HUDEP-2 (cell line): ENCODE results near the gene NMB.
"Not testable (repeated sequence)": the region's sequence is repeated elsewhere in the genome, so short reads cannot be mapped to it uniquely, and the experiment has no call there.

Source experiments
- DNase-seq, 76 experiments: peaks; one replicate each; lab custom pipeline; 2025; ENCODE audit not compliant: unreplicated experiment in 76 of 76; lab: John Stamatoyannopoulos, UW

The NMB gene

GRCh38 chr15:84658080-84658787 is at the start of gene NMB:
Gene NMB, minus strand, starts transcription at chr15:84658199. Its CDS starts 47 bp downstream, at chr15:84658152.
- DNase-seq: peak in 74 of 76 experiments; percentile 15 to 87 (median 77)

GRCh38 chr15:84703808-84704207 is 45.8 kb upstream of the NMB start:
- no peak for DNase-seq

- DNase-seq: no peak
Observed at GRCh38 chr15:84702961-84703482, 45.0 kb upstream of the NMB start.

GRCh38 chr15:84699538-84700191 is 41.7 kb upstream of the NMB start:
- DNase-seq: no peak

- DNase-seq: no peak
Observed at GRCh38 chr15:84697236-84697990, 39.4 kb upstream of the NMB start.

- no peak for DNase-seq
Observed at GRCh38 chr15:84696757-84697156, 38.8 kb upstream of the NMB start.

GRCh38 chr15:84690342-84690741 is 32.3 kb upstream of the NMB start:
- no peak for DNase-seq

GRCh38 chr15:84689858-84690257 is 31.9 kb upstream of the NMB start:
- DNase-seq: no peak

- not testable (repeated sequence) for DNase-seq
Observed at GRCh38 chr15:84686446-84686845, 28.4 kb upstream of the NMB start.

GRCh38 chr15:84685304-84685703 is 27.3 kb upstream of the NMB start:
- peak in 33 of 76 experiments; percentile 1 to 50 (median 15) for DNase-seq

- peak in 1 of 76 experiments; percentile 7 for DNase-seq
Observed at GRCh38 chr15:84684092-84684491, 26.1 kb upstream of the NMB start.

GRCh38 chr15:84681831-84682230 is 23.8 kb upstream of the NMB start:
- no peak for DNase-seq

GRCh38 chr15:84671211-84671610 is 13.2 kb upstream of the NMB start:
- no peak for DNase-seq

GRCh38 chr15:84669726-84670125 is 11.7 kb upstream of the NMB start:
- DNase-seq: no peak

- no peak for DNase-seq
Observed at GRCh38 chr15:84668221-84668982, 10.4 kb upstream of the NMB start.

GRCh38 chr15:84666373-84666772 is 8.4 kb upstream of the NMB start:
- no peak for DNase-seq

- DNase-seq: no peak
Observed at GRCh38 chr15:84661001-84661400, 3.0 kb upstream of the NMB start.

GRCh38 chr15:84659904-84660781 is 2.1 kb upstream of the NMB start:
- no peak for DNase-seq

- no peak for DNase-seq
Observed at GRCh38 chr15:84658788-84659411, 901 bp upstream of the NMB start.
